ENCODE results near the gene NUP188. TPM values are rescaled to one million over a fixed set of nuclear protein-coding genes. Genes with fewer than 3 reads are reported as not detected.

Gene NUP188
- total and polyA plus RNA-seq, 2 donors (not counting 1 experiment from before 2014, with no cell fraction given), result 28.8 to 31.4 TPM

DNA sequence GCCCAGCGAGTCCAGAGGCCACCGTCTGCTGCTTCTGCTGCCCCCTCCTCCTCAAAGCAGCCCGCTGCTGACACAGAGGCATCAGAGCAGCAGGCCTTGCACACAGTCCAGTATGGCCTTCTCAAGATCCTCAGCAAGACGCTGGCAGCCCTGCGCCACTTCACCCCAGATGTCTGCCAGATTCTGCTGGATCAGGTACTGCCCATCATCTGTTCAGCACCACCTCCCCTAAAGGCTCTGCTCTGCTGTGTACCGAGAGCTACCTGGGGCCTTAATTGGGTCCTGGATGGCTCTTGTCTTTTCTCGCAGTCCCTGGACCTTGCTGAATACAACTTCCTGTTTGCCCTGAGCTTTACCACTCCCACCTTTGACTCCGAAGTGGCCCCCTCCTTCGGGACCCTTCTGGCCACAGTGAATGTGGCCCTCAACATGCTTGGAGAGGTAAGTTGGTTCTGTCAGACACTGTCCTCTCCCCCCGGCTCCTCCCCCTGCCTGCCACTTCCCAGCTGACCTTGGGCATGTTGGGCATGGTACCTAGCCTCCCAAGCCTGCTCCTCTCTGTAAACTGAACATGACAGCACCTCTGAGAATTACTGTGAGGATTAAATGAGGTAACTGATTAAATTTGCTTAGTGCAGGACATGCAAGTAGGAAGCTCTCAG, 58.0 kb downstream of the NUP188 start:
- peaks cover 3% of the 10 kb centered on the region for H3K4me1 ChIP-seq (ENCODE audit: control insufficient read depth, extremely low read depth, insufficient read depth, low read length)
- peaks cover 31% of the 10 kb centered on the region for H3K36me3 ChIP-seq (ENCODE audit: control insufficient read depth, insufficient read depth, low read length)
- no peak overlapping the region for H3K4me3 ChIP-seq (replicated peaks in 1 of 4; ENCODE audit: control extremely low read depth in 1 of 4, insufficient read depth in 1 of 4, low read depth in 3 of 4, low read length in 4 of 4)
- H2AFZ ChIP-seq (ENCODE audit: low read length), result no peak overlapping the region
- no peak overlapping the region for H3K27ac ChIP-seq (ENCODE audit: insufficient read depth, low read length)
- no peaks in the 10 kb centered on the region for H3K27me3 ChIP-seq (ENCODE audit: control insufficient read depth, insufficient read depth, low read length)
- DNase-seq (ENCODE audit: low read depth in 2 of 2), result no peak
- H3K9me3 ChIP-seq (ENCODE audit: control insufficient read depth, insufficient read depth, low read depth, low read length), result no peaks in the 10 kb centered on the region
- H4K20me1 ChIP-seq (ENCODE audit: control insufficient read depth, extremely low read depth, insufficient read depth, low read length), result no peaks in the 10 kb centered on the region
- H3K79me2 ChIP-seq (ENCODE audit: control insufficient read depth, insufficient read depth, low read length), result no peaks in the 10 kb centered on the region
- no peak for TF ChIP-seq CTCF (conservative IDR thresholded peaks at IDR 0.05 in 1 of 2, IDR thresholded peaks at IDR 0.05 in 1 of 2; ENCODE audit: low read depth in 1 of 2, low read length in 2 of 2)
- no peak overlapping the region for H3K4me2 ChIP-seq (ENCODE audit: extremely low read depth, insufficient read depth, low read length)
- no peak overlapping the region for H3K9ac ChIP-seq (ENCODE audit: insufficient read depth, low read length)

DNA sequence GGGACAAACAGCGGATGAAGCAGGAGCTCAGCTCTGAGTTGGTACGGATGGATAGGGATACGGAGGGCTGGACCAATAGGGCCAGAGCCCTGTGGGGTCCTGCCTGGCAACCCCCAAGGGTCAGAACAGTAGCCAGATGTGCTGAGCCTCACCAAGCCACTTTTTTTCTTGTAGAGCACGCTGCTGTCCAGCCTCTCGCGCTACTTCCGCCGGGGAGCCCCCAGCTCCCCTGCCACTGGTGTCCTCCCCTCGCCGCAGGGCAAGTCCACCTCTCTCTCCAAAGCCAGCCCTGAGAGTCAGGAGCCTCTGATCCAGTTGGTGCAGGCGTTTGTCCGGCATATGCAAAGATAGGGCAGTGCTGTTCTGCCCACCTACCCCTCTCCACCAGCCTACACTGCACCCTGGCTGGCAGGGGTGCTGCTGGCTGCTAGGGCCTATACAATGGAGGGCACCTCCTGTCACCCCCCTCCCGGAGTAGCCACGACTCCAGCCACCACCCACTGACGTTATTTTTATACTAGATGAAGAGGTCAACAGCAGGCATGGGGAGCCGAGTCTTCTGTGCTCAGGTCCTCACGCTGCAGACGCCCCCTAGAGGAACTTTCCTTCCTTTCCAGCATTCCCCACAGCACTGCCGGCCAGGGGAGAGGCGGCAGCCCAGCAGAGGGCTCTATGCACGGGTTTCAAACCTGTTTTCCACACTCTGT, 59.0 kb downstream of the NUP188 start:
- H3K9me3 ChIP-seq (ENCODE audit: control insufficient read depth, insufficient read depth, low read depth, low read length), result no peaks in the 10 kb centered on the region
- no peak overlapping the region for H3K4me3 ChIP-seq (replicated peaks in 1 of 4; ENCODE audit: control extremely low read depth in 1 of 4, insufficient read depth in 1 of 4, low read depth in 3 of 4, low read length in 4 of 4)
- TF ChIP-seq CTCF (conservative IDR thresholded peaks at IDR 0.05 in 1 of 2, IDR thresholded peaks at IDR 0.05 in 1 of 2; ENCODE audit: low read depth in 1 of 2, low read length in 2 of 2) (peak; percentile 80 to 98), EZH2 (IDR thresholded peaks at IDR 0.05; ENCODE audit: low read length, missing control alignments) (no peak)
- peak overlapping the region; percentile 19 for H3K27ac ChIP-seq (ENCODE audit: insufficient read depth, low read length)
- H3K4me2 ChIP-seq (ENCODE audit: extremely low read depth, insufficient read depth, low read length), result no peak overlapping the region
- peaks cover 3% of the 10 kb centered on the region for H3K4me1 ChIP-seq (ENCODE audit: control insufficient read depth, extremely low read depth, insufficient read depth, low read length)
- no peak overlapping the region for H3K9ac ChIP-seq (ENCODE audit: insufficient read depth, low read length)
- H2AFZ ChIP-seq (ENCODE audit: low read length), result no peak overlapping the region
- no peaks in the 10 kb centered on the region for H3K27me3 ChIP-seq (ENCODE audit: control insufficient read depth, insufficient read depth, low read length)
- DNase-seq (ENCODE audit: low read depth in 2 of 2), result peak; percentile 53 to 79
- H3K79me2 ChIP-seq (ENCODE audit: control insufficient read depth, insufficient read depth, low read length), result no peaks in the 10 kb centered on the region
- H3K36me3 ChIP-seq (ENCODE audit: control insufficient read depth, insufficient read depth, low read length), result peaks cover 29% of the 10 kb centered on the region
- no peaks in the 10 kb centered on the region for H4K20me1 ChIP-seq (ENCODE audit: control insufficient read depth, extremely low read depth, insufficient read depth, low read length)

DNA sequence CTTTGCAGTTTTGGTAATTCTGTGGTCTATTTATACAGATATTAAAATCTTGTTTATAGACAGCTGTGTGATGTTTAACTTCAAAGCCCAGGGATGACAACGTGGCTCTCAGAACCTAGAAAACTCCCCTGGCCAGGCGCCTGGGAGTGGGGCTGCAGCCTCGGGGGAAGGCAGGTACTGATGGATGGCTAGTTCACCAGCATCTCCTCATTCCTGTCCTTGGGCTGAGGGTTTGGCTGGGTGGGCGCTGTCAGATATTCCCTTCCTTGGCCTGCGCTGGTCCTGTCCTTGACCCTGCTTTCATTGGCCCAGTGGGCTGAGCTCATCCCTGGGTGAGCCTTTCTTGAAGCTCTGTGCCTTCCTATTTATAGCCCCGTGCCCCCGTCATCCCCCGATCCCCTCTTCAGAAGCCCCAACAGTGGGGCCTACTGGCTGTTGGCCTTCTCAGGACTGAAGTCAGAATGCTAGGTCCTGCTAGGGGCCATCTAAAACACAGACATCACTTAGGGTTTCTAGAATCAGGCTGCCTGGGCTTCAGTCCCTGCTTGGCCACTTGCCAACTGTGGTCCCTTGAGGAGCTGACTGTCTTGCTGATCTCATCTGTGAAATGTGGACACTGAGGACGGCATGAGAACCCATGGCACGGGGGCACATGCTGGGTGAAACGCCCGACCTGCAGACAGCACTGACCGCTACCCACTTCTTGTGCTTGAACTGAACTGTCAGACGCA, 59.7 kb downstream of the NUP188 start:
- peaks cover 3% of the 10 kb centered on the region for H3K4me1 ChIP-seq (ENCODE audit: control insufficient read depth, extremely low read depth, insufficient read depth, low read length)
- H3K27me3 ChIP-seq (ENCODE audit: control insufficient read depth, insufficient read depth, low read length), result no peaks in the 10 kb centered on the region
- no peak overlapping the region for H3K4me2 ChIP-seq (ENCODE audit: extremely low read depth, insufficient read depth, low read length)
- DNase-seq (ENCODE audit: low read depth in 2 of 2), result no peak
- TF ChIP-seq EZH2 (IDR thresholded peaks at IDR 0.05; ENCODE audit: low read length, missing control alignments) (no peak), CTCF (conservative IDR thresholded peaks at IDR 0.05 in 1 of 2, IDR thresholded peaks at IDR 0.05 in 1 of 2; ENCODE audit: low read depth in 1 of 2, low read length in 2 of 2) (no peak)
- no peaks in the 10 kb centered on the region for H4K20me1 ChIP-seq (ENCODE audit: control insufficient read depth, extremely low read depth, insufficient read depth, low read length)
- H3K9me3 ChIP-seq (ENCODE audit: control insufficient read depth, insufficient read depth, low read depth, low read length), result no peaks in the 10 kb centered on the region
- H3K36me3 ChIP-seq (ENCODE audit: control insufficient read depth, insufficient read depth, low read length), result peaks cover 26% of the 10 kb centered on the region
- no peak overlapping the region for H3K9ac ChIP-seq (ENCODE audit: insufficient read depth, low read length)
- H3K27ac ChIP-seq (ENCODE audit: insufficient read depth, low read length), result no peak overlapping the region
- no peaks in the 10 kb centered on the region for H3K79me2 ChIP-seq (ENCODE audit: control insufficient read depth, insufficient read depth, low read length)
- no peak overlapping the region for H2AFZ ChIP-seq (ENCODE audit: low read length)
- no peak overlapping the region for H3K4me3 ChIP-seq (replicated peaks in 1 of 4; ENCODE audit: control extremely low read depth in 1 of 4, insufficient read depth in 1 of 4, low read depth in 3 of 4, low read length in 4 of 4)
